DND-41 (cell line): ENCODE data around the gene PLAC1.

ENCODE experiments used
- CTCF ChIP-seq: IDR thresholded peaks from 2 replicates; pipeline ENCODE4 v1.5.1; 2012; ENCODE audit warnings: borderline replicate concordance, low read length, moderate library complexity, mild to moderate bottlenecking; ENCODE audit not compliant: poor library complexity, severe bottlenecking; ENCODE audit errors: extremely low read depth
- EZH2 ChIP-seq: IDR thresholded peaks from 3 replicates; pipeline ENCODE4 v1.6.1; 2012; ENCODE audit warnings: borderline replicate concordance, low read depth, mild to moderate bottlenecking, moderate library complexity, low read length, inconsistent platforms; ENCODE audit not compliant: severe bottlenecking

GRCh38 chrX:134636851-134637250, 21.4 kb downstream of the PLAC1 start:
- no peak for TF ChIP-seq CTCF
- no peak for TF ChIP-seq EZH2
